ENCODE results near the gene MYL3.

Gene MYL3

GRCh38 chr3:46883054-46883829, 20.0 kb upstream of the MYL3 start:
- DNase-seq (ENCODE audit: low read depth), result no peak

DNA sequence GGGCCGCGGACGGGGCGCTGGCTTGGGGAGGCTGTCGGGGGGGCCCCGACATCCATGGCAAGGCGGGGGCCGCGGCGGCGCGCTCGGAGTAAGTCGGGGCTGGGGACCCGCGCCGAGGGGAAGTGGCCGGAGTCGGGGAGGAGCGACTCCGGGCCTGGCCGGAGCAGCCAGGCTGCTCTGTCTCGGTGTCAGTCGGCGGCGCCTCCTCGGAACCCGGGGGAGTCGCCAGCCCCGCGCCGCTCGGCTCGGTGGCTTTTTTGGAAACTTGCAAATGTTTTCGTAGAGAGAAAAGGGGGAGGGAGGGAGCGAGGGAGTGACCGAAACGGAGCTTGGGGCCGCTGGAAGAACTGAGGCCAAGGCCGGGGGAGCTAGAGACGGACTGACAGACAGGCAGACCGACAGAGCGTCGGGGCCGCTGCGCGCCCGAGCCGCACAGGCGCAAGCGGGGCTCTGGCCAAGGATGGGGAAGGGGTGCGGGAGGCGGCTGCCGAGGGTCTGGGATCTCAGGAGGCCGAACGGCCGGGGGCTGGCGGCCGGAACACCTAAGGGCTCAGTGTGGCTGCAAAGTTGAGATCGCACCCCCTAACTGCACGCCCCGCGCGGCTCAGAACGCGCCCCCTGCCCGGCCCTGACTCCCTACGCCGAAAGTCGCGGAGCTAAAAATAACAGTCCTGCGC, 19.3 kb upstream of the MYL3 start:
- no peak for DNase-seq (ENCODE audit: low read depth)

DNA sequence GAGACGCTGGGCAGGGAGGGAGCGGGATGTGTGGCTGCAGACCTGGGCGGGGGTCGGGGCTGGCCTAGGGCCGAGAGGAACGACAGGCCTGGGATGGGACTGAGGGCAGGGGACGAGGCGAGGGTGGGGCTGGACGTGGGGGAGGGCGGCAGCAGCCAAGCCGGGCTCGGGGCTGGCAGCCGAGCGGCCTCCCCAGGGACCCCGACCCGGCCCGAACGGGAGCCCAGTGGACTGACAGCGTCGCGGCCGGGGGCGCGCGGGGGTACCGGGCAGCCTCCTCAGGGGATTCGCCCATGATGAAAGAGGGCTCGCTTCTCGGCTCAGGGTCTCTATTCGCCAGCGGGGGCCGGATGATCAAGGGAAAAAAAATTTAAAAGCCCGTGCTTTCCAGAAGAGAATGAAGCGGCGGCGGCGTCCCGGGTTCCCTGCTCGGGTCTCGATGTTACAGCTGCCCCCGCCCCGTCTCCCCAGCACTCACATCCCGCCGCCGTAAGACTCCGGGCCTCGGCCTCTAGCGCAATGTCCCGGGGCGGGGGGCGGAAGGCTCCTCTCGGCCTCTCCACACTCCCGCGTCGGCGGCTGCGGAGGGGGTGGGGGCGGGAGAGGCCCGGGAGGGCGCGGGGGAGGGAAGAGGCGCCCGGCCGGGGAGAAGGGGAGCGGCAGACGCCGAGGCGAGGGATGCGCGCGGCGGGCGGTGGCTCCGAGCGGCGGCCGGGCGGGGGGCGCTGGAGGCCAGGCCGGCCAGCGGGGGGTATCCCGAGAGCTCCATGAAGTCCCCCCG, 18.5 kb upstream of the MYL3 start:
- no peak for DNase-seq (ENCODE audit: low read depth)

DNA sequence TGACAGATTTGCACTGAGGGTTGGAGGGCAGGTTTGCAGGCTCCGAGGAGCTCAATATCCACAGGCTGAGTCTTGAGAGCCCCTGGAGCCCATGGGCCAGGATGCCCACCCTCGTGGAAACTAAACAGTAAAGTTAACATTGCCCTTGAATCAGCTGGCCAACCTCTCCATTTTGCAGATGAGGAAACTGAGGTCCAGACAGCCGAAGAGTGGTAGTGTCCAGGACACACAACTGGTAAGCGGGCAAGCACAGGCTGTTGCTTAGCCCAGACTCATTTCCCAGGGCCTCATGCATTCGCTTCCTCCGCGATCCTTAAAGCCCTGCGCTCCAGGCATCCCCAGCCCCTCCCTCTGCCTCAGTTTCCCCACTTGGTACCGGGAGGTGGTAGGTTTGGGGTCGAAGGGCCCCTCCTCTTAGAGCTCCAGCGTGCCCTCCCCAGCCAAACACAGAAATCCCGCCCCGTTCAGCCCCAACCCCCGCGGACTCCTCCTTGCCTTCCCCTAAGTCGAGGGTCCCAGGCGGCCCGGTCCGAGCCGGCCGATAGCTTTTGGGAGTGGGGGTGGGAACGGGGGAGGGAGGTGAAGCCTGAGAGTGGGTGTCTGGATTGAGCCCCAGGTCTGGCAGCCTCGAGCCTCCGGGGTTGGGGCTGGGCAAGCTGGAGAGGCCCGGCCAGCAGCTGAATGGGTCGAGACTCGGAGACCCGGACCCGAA, 17.8 kb upstream of the MYL3 start:
- no peak for DNase-seq (ENCODE audit: low read depth)

GRCh38 chr3:46878781-46879436, 15.7 kb upstream of the MYL3 start:
- no peak for DNase-seq (ENCODE audit: low read depth)

GRCh38 chr3:46877406-46878125, 14.3 kb upstream of the MYL3 start, which contains the start of gene PTH1R:
Gene PTH1R (plus strand): TSS chr3:46877721. CDS start chr3:46883560, 5,839 bp downstream.
- DNase-seq (ENCODE audit: low read depth), result no peak

GRCh38 chr3:46876313-46877300, 13.4 kb upstream of the MYL3 start:
- DNase-seq (ENCODE audit: low read depth), result no peak

DNA sequence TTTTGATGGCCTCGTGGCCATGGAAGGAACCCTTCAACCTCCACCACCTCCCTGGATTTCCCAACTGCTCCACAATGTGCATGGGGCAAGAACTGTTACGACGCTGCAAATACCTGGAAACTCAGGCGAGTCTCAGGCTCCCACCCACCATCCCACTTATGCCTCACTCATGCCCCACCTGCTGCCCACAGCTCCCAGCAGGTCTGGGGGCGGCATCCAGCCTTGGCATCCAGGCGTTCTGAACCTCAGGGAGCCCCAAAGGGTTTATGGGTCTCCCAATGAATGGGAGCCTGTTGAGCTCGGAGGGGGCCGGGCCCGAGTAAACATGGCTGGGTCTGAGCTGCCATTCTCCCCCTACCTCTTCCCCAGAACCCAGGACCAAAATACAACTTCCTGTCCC, 12.3 kb upstream of the MYL3 start:
- no peak for DNase-seq (ENCODE audit: low read depth)

GRCh38 chr3:46874430-46874829, 11.2 kb upstream of the MYL3 start:
- DNase-seq (ENCODE audit: low read depth), result no peak

DNA sequence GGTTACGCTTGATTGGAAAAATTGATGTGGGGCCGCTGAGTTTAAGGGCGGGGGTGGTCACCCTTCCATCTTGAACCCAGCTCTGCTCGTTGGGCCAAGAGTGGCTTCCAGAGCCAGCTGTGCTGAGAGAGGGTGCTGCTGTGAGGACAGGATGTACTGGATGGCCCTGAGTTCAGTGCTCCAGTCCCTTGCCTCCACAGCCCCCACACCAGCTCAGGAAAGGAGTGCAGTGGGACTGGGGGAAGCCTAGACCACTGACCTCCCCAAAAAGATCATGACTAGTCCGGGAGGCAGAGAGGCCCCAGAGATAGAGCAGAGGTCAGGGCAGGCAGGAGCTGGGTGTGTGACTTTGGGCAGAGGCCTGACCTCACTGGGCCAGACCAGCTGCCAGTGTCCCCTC, 10.3 kb upstream of the MYL3 start:
- no peak for DNase-seq (ENCODE audit: low read depth)

DNA sequence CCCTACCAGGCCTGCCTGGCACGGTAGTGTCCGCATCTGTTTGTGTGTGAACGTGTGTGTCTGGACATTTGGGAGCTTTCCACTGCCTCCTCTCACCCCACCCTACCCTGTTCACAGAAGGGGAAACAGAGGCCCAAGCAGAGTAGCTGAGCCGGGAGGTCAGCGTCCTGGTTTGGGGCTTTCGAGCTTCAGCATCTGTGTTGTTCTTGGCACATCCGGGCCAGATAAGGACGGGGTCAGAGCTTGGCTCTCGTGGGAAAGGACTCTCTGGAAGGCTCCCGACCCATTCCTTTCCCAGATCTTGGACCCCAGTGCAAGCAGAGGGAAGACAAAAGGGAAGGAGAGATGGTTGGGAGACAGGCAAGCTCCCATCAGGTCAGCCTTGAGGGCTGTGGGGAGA, 8.0 kb upstream of the MYL3 start:
- DNase-seq (ENCODE audit: low read depth), result no peak

DNA sequence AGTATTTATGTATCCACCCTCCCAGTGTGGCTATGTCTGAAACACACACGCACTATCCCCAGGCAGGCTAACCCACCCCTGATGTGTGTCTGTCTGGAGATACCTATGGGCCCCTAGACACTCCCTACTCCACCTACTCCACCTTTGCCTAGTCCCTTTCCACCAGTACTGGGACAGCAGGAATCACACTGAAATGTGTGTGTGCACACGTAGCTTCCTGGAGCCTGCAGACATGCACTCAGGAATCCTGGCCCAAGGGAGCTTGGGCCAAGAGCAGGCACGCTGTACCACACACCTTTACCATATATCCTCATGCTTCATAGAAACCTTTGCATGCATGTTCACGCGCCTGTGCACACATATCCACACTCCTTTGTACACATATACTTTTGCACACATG, 7.4 kb upstream of the MYL3 start:
- no peak for DNase-seq (ENCODE audit: low read depth)

DNA sequence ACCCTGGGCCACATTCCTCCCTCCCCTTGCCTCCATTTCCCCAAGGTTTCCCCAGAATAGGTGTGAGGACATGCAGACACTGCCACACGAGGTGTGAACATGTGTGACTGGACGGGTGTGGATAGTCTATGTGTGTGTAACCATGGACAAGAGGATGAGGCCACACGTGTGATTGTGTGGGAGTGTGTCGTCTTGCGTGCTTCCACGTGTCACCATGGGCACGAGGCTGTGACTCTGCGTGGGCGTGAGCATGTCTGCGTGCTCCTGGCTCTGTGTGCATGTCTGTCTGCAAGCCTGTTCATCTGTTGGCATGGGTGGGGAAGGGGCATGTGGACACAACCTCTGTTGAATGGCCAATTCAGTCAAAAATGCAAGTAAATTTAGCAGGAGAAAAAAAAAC, 6.2 kb upstream of the MYL3 start:
- no peak for DNase-seq (ENCODE audit: low read depth)

GRCh38 chr3:46868948-46869347, 5.7 kb upstream of the MYL3 start:
- DNase-seq (ENCODE audit: low read depth), result no peak

DNA sequence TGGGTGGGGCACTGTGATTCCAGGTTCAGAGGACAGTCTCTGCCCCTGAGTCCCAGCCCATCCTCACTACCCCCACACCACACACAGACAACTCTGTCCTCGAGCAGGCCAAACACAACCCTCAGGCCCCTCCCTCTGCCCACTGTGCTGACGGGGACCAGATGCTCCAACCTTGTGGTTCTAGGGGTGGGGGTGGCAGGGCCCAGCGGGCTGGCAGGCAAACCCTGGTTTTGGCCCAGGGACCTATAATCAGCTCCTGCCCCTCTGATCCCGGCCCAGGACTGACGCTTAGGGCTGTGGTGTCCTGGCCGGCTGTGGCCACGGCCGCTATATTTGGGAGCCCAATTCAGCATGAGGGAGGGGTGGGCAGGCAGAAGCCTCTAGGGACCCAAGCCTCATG, 5.0 kb upstream of the MYL3 start:
- DNase-seq (ENCODE audit: low read depth), result no peak

DNA sequence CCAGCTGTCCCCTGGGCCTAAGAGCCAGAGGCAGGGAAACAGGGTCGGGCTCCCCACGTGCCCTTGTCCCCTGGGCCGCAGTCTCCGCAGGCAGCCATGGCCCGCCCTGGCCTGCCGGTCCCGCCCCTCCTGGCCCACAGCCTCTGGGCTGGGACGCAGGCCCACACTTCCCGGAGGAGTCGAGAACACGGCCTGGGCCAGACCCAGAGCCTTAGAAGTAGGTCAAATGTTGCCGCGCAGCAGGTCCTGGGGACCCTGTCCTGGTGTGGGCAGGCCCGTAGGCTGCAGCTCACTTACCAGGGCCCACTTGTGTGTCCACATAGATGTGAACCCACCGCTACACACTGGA, 4.3 kb upstream of the MYL3 start:
- DNase-seq (ENCODE audit: low read depth), result no peak

GRCh38 chr3:46866720-46867549, 3.7 kb upstream of the MYL3 start:
- peak; percentile 79 for DNase-seq (ENCODE audit: low read depth)

GRCh38 chr3:46866032-46866595, 2.9 kb upstream of the MYL3 start:
- DNase-seq (ENCODE audit: low read depth), result no peak

- no peak for DNase-seq (ENCODE audit: low read depth)
Observed at GRCh38 chr3:46865546-46865945, 2.3 kb upstream of the MYL3 start.
